ENCODE data around the gene TFF3. TPM values are rescaled to one million over a fixed set of nuclear protein-coding genes. Genes with fewer than 3 reads are reported as not detected.

TFF3 gene
- total and polyA plus RNA-seq, 2 of the 13 experiments (the other 11 are each of a cell fraction or from before 2014, with no cell fraction given), result 14.2 to 26.9 TPM

DNA sequence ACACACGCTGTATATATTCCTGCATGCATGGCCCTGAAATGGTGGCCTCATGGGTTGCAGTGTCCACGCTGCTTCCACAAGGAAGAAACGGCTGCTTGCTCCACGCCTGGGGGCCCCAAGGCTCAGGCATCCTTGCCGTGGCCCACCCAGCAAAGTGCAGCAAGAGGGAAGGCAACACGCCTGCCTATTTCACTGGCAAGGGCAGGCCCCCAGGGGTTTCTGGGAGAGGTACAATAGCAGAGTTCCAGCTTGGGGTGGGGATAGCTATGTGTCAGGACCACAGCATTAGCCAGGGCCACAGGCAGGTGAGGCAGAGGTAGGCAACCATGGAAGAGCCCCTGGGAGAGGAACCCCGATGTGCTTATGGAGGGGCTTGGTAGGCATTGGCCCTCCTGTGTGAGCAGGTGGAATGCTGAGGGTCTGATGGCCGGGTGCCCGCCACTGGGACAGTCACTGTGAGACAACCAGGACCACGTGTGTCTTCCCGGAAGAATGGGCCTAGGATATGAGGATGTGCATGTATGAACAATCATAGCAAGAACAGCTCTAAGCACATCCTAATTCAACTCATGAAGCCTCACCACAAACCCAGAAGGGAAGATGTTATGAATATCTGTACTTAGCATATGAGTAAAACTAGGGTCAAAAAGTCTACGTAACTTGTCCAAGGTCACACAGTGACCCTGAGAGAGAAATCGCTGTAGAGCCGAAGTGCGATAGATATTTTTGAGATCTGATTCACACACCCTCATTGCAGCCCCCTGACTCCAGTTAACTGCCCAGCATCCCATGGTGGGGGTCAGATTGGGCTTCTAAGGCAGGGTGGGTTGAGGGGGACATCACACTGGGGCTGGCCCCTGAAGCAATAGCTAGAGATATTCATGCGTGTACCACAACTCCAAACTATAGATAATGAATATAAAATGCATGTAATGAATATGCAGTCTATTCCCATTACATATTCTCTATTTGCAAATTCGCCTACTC lies 23.8 kb upstream of the TFF3 start (continued):
- TF ChIP-seq, protein P1, sequence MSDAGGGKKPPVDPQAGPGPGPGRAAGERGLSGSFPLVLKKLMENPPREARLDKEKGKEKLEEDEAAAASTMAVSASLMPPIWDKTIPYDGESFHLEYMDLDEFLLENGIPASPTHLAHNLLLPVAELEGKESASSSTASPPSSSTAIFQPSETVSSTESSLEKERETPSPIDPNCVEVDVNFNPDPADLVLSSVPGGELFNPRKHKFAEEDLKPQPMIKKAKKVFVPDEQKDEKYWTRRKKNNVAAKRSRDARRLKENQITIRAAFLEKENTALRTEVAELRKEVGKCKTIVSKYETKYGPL (CRISPR knock-in tag; IDR thresholded peaks at IDR 0.05), result no peak
- TF ChIP-seq ZNF598 (CRISPR knock-in tag; IDR thresholded peaks at IDR 0.05; ENCODE audit: borderline replicate concordance), result no peak
- TF ChIP-seq ZNF562 (CRISPR knock-in tag; IDR thresholded peaks at IDR 0.05; ENCODE audit: borderline replicate concordance), result no peak
- TF ChIP-seq, protein P2, sequence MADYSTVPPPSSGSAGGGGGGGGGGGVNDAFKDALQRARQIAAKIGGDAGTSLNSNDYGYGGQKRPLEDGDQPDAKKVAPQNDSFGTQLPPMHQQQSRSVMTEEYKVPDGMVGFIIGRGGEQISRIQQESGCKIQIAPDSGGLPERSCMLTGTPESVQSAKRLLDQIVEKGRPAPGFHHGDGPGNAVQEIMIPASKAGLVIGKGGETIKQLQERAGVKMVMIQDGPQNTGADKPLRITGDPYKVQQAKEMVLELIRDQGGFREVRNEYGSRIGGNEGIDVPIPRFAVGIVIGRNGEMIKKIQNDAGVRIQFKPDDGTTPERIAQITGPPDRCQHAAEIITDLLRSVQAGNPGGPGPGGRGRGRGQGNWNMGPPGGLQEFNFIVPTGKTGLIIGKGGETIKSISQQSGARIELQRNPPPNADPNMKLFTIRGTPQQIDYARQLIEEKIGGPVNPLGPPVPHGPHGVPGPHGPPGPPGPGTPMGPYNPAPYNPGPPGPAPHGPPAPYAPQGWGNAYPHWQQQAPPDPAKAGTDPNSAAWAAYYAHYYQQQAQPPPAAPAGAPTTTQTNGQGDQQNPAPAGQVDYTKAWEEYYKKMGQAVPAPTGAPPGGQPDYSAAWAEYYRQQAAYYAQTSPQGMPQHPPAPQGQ (CRISPR knock-in tag; IDR thresholded peaks at IDR 0.05; ENCODE audit: borderline replicate concordance), result no peak
- no peak for TF ChIP-seq DNMT1 (CRISPR knock-in tag; IDR thresholded peaks at IDR 0.05)
- no peak for TF ChIP-seq EED (CRISPR knock-in tag; IDR thresholded peaks at IDR 0.05)
- TF ChIP-seq ZNF251 (CRISPR knock-in tag; IDR thresholded peaks at IDR 0.05), result no peak
- TF ChIP-seq, protein P3, sequence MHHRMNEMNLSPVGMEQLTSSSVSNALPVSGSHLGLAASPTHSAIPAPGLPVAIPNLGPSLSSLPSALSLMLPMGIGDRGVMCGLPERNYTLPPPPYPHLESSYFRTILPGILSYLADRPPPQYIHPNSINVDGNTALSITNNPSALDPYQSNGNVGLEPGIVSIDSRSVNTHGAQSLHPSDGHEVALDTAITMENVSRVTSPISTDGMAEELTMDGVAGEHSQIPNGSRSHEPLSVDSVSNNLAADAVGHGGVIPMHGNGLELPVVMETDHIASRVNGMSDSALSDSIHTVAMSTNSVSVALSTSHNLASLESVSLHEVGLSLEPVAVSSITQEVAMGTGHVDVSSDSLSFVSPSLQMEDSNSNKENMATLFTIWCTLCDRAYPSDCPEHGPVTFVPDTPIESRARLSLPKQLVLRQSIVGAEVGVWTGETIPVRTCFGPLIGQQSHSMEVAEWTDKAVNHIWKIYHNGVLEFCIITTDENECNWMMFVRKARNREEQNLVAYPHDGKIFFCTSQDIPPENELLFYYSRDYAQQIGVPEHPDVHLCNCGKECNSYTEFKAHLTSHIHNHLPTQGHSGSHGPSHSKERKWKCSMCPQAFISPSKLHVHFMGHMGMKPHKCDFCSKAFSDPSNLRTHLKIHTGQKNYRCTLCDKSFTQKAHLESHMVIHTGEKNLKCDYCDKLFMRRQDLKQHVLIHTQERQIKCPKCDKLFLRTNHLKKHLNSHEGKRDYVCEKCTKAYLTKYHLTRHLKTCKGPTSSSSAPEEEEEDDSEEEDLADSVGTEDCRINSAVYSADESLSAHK (CRISPR knock-in tag; IDR thresholded peaks at IDR 0.05; ENCODE audit: borderline replicate concordance), result no peak
- no peak for TF ChIP-seq KDM6A (CRISPR knock-in tag; IDR thresholded peaks at IDR 0.05; ENCODE audit: low read depth)
- TF ChIP-seq HIVEP1 (CRISPR knock-in tag; IDR thresholded peaks at IDR 0.05), result no peak
